HG03457 (cell line): ENCODE measurements around the gene PIP5K1A.
A peak's percentile ranks its signal among the peaks of the same experiment; 100 is the strongest.
"Not testable (repeated sequence)": the region's sequence is repeated elsewhere in the genome, so short reads cannot be mapped to it uniquely, and the experiment has no call there.

ENCODE experiments used
- ATAC-seq: cut with Tn5 transposase; IDR thresholded peaks from one replicate; pipeline ENCODE4 v1.9.1; 2021; ENCODE audit warnings: moderate number of reproducible peaks; ENCODE audit not compliant: unreplicated experiment

The PIP5K1A gene

GRCh38 chr1:151189637-151190445, 8.5 kb upstream of the PIP5K1A start, which contains the start of gene VPS72:
Gene VPS72 (minus strand): TSS chr1:151190197. CDS start chr1:151190121, 76 bp downstream.
- ATAC-seq = peak; percentile 79

- no peak for ATAC-seq
Observed at GRCh38 chr1:151192047-151192446, 6.3 kb upstream of the PIP5K1A start.

DNA sequence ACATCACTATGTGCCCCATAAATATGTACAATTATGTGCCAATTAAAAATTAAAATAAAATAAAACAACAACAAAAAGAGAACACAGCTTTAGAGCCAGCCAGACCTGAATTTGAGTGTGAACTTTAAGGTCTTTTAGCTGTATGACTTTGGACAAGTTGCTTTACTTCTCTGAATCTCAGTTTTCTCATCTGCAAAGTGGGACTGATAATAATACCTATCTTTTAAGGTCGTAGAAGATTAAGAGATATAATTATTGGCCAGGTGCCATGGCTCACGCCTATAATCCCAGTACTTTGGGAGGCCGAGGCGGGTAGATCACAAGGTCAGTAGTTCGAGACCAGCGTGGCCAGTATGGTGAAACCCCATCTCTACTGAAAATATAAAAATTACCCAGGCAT, 5.0 kb upstream of the PIP5K1A start:
- no peak for ATAC-seq

- ATAC-seq = no peak
Observed at GRCh38 chr1:151193856-151194255, 4.5 kb upstream of the PIP5K1A start.

DNA sequence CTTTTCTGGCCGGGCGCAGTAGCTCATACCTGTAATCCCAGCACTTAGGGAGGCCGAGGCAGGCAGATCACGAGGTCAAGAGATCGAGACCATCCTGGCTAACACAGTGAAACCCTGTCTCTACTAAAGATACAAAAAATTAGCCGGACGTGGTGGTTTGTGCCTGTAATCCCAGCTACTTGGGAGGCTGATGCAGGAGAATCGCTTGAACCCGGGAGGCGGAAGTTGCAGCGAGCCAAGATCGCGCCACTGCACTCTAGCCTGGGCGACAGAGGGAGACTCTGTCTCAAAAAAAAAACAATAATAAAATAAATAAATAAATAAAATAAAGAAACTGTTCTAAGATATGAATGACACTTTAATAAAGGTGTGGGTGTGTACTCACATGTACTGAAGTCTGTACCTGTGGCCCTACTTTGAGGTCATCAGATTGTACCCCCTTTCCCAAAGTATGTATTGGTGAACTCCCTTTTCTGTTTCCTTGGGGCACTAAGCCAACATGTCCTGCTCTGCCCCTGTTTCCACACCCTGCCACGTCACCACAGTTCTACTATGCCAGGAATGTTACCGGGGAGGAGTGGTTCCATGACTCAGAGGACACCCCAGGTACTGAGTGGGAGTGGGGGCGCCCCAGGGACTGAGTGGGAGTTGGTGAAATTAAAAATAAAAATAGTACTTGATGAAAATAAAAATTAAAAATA, 3.3 kb upstream of the PIP5K1A start:
- not testable (repeated sequence) for ATAC-seq

DNA sequence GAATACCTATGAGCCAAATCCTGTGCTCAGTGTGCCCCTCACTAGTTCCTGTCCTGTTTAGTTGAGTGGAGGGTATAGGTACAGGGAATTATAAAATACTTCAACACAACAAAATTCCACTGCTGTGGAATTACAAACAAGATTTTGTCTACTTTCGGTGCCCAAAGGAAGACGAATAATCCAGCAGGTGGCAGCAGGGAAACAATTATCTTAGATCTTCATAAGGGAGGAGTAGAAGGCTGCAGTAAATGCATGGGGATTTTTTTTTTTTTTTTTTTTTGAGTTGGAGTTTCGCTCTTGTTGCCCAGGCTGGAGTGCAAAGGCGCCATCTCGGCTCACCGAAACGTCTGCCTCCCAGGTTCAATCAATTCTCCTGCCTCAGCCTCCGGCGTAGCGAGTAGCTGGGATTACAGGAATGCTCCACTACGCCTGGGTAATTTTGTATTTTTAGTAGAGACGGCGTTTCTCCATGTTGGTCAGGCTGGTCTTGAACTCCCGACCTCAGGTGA, 2.0 kb upstream of the PIP5K1A start:
- no peak for ATAC-seq

DNA sequence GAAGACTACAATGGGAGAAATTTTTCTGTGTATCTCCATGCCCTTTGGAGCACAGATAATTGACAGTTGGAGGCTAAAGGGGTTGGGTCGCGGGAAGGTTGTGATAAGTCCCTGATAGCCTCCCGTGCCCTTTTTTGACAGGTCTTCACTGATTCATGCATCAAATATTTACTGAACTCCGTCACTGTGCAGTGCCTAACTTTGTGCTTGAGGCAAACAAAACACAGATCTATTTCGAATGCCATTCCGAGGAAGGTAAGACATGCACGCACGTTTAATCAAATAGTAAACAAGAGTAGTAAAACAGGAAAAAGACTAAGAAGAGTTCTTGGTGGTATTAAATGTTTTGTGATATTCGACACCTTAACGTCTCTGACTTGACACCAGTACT, 494 bp upstream of the PIP5K1A start:
- no peak for ATAC-seq

GRCh38 chr1:151199873-151200581, 1.7 kb downstream of the PIP5K1A start:
- ATAC-seq = no peak

- not testable (repeated sequence) for ATAC-seq
Observed at GRCh38 chr1:151205381-151205965, 7.1 kb downstream of the PIP5K1A start.

- ATAC-seq = no peak
Observed at GRCh38 chr1:151210830-151211229, 12.5 kb downstream of the PIP5K1A start.

GRCh38 chr1:151211972-151212705, 13.8 kb downstream of the PIP5K1A start:
- ATAC-seq = no peak

- no peak for ATAC-seq
Observed at GRCh38 chr1:151213560-151213959, 15.2 kb downstream of the PIP5K1A start.

GRCh38 chr1:151221616-151222015, 23.3 kb downstream of the PIP5K1A start:
- no peak for ATAC-seq

GRCh38 chr1:151222130-151222529, 23.8 kb downstream of the PIP5K1A start:
- no peak for ATAC-seq

DNA sequence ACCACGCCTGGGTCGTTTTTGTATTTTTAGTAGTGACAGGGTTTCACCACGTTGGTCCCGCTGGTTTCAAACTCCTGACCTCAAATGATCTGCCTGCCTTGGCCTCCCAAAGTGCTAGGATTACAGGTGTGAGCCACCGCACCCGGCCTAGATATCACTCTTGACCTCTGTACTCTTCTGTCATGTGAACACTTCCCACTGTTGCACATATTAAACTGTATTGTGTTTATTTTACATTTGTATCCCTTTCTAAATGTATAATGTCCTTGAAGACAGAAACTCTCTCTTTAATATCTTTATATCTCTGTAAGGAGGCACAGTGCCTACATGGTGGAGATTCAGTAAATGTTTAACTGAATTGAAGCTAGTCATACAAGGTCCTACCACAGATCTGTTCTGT, 36.9 kb downstream of the PIP5K1A start:
- ATAC-seq = no peak

DNA sequence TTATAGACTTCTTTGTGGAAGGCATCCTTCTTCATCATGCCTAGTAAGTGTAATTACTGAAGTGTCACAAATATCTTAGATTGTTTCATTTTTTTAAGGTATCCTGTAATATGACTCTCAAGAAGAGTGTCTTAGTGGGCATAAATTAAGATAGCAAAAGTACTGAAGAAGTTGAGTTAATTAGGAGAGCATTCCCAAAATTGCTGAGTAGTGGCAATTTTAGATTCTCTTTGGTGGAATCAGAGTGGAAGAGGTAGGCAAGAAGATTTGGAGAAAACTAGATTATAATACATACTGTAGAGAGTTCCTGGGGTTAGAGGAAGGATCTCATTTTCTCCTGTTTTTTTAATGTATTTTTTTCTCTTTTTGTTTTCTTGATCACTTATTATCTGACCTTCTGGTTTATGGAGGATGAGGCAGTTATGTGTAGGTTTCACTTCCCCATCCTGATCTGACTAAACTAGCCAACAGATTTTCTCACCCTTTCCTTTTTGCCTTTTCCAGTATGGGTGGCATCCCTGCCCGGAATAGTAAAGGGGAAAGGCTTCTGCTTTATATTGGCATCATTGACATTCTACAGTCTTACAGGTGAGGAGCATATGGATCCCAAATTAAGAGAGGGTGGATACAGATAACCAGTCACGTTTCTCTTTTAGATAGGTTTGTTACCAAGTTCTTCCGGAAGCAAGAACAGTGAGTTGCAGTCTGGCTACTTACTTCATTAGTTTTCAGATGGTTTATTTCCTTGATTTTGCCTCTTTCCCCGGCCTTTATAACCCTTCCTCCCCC, 39.5 kb downstream of the PIP5K1A start:
- ATAC-seq = no peak

GRCh38 chr1:151238467-151238739, 40.1 kb downstream of the PIP5K1A start:
- ATAC-seq = no peak

GRCh38 chr1:151242442-151242841, 44.1 kb downstream of the PIP5K1A start:
- no peak for ATAC-seq

GRCh38 chr1:151243683-151244216, 45.4 kb downstream of the PIP5K1A start:
- no peak for ATAC-seq

DNA sequence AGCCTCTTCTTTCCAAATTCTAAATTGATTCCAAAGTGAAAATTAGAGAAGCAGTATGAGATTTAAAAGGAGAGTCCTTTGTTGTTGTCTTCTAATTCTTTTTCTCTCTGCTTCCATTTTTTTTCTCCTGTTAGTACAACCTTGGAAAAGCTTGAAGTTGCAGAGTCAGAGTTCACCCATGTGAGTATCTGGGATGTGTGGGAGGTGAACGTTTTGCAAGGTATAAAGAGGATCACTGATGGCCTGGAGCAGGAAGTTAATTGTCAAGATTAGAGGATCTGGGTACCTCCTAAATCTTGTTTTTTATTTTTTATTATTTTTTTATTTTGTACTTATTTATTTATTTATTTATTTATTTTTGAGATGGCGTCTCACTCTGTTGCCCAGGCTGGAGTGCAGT, 48.4 kb downstream of the PIP5K1A start:
- ATAC-seq = no peak
